AG04449 (cell line): ENCODE results near the gene PVALEF.

Experiments used
- CTCF ChIA-PET: fragments of 350-600 bp; formaldehyde crosslinking; extraction: SDS; loops from one replicate; lab custom pipeline; 2021; ENCODE audit warnings: antibody characterized with exemption; lab: Yijun Ruan, JAX
- POLR2A ChIA-PET: fragments of 400-600, 350-600 bp; formaldehyde crosslinking; extraction: SDS; loops from one replicate; lab custom pipeline; 2020; ENCODE audit warnings: antibody characterized with exemption, inconsistent platforms; lab: Yijun Ruan, JAX
- DNase-seq: peaks from one replicate; pipeline ENCODE4 v3.0.0-alpha.2; 2010; ENCODE audit warnings: low read depth, low spot score
- H3K4me3 ChIP-seq: 2 replicates; pipeline ENCODE4 v1.5.1; 2011; ENCODE audit warnings: low read depth, mild to moderate bottlenecking, control low read depth, low read length
- TF ChIP-seq, protein P1 (sequence below): IDR thresholded peaks from one replicate; pipeline ENCODE4 v1.5.1; 2011; ENCODE audit warnings: mild to moderate bottlenecking, moderate library complexity, low read length, control low read depth, inconsistent platforms; ENCODE audit not compliant: insufficient read depth; ENCODE audit errors: missing control alignments

The PVALEF gene

DNA sequence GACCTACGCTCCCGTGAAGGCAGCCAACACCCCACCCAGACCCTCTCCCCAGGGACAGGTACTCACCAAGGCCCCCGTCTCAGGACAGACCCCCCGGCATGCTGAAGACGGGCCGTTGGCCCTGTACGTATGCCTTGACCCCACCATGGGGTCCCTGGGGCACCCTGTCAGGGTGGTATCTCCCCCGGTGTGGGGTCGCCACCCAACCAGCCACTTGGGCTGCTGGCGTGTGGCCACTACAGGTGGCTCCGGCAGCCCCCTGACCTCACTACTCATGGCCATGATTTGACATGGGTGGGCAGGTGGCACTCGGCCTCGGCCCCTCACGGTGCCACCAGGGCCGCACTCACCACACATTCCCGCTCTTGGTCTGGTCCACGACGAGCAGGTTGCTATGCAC, 40.9 kb upstream of the PVALEF start:
- ChIA-PET POLR2A (no interaction called here), CTCF (no interaction called here)
- no peak for DNase-seq
- no peak overlapping the region for H3K4me3 ChIP-seq
- TF ChIP-seq, protein P1, sequence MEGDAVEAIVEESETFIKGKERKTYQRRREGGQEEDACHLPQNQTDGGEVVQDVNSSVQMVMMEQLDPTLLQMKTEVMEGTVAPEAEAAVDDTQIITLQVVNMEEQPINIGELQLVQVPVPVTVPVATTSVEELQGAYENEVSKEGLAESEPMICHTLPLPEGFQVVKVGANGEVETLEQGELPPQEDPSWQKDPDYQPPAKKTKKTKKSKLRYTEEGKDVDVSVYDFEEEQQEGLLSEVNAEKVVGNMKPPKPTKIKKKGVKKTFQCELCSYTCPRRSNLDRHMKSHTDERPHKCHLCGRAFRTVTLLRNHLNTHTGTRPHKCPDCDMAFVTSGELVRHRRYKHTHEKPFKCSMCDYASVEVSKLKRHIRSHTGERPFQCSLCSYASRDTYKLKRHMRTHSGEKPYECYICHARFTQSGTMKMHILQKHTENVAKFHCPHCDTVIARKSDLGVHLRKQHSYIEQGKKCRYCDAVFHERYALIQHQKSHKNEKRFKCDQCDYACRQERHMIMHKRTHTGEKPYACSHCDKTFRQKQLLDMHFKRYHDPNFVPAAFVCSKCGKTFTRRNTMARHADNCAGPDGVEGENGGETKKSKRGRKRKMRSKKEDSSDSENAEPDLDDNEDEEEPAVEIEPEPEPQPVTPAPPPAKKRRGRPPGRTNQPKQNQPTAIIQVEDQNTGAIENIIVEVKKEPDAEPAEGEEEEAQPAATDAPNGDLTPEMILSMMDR: no peak

DNA sequence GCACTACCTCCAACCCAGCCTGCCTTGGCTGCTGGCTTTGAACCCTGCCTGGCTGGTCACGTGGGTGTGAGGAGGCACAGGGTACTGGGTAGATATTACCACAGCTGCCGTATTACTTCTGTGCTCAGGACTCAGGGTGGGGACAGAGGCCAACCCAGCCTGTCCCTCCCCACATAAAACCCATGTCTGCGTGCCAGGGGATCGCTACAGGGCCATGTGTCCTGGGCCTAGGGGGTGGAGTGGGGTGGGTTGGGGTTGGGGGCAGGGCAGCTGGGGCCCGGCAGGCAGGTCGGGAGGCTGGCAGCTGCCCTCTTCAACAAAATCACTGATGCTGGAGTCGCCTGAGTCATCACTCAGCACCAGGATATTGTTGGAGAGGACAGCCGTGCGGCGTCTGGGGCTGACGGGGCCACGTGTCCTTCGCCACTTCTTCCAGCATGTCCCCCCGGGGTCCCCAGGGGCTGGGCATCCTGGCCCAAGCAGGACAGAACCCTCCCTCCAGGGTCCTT, 39.7 kb upstream of the PVALEF start:
- TF ChIP-seq, protein P1: no peak
- DNase-seq: no peak
- CTCF ChIA-PET: no interaction called here
- no peak overlapping the region for H3K4me3 ChIP-seq
- POLR2A ChIA-PET: no interaction called here

DNA sequence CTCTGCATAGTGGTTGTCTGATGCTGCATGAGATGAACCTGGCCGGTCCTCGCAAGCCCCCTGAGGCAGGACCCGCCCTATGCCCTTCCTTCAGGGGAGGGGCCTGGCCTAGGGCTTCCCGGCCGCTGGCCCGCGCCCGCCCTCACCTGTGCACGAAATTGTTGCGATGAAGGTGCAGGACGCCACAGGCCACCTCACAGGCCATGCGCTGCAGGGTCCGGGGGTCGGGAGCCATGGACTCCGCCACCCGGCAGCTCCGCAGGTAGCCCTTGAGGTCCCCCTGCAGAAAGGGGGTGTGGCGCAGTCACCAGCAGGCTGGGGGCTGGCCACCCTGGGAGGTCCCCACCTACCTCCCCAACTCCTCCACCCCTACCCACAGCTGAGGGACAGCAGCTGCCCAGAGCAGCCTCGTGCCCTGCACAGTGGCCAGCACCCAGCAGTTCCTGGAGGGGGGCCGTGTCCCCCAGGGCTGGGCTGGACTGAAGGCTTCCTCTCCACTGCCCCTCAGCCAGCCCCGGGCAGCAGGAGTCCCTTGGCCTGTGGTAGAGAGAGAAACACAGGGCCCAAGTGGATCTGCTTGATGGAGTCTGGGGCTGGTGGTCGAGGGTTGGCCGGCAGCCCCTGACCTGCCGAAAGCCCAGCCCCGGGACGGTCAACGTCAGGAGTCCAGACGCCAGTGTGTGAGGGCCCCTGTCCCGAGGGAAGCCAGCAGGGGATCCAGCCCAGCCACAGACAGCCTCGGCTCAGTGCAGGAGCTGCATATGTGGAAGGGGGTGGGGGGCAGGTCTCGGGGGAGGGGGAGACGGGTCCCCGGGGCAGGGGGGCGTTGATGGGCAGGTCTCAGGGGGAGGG, 38.8 kb upstream of the PVALEF start:
- ChIA-PET POLR2A (no interaction called here), CTCF (no interaction called here)
- H3K4me3 ChIP-seq: no peak overlapping the region
- DNase-seq: no peak
- TF ChIP-seq, protein P1: no peak

DNA sequence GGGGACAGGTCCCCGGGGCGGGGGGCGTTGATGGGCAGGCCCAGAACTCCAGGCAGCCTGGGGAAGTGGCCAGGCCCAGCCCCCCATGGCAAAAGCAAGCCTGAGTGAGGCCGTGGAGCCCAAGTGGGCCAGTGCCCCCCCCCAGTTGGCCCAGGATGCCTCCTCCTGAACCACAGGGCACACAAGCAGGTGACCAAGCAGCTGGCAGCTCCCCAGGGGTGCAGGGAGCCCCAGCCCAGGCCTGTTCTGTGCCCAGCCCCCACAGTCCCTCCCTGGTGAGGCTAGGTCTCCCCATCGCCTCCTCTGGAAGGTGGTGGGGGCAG, 38.2 kb upstream of the PVALEF start:
- TF ChIP-seq, protein P1: no peak
- ChIA-PET POLR2A (no interaction called here), CTCF (no interaction called here)

DNA sequence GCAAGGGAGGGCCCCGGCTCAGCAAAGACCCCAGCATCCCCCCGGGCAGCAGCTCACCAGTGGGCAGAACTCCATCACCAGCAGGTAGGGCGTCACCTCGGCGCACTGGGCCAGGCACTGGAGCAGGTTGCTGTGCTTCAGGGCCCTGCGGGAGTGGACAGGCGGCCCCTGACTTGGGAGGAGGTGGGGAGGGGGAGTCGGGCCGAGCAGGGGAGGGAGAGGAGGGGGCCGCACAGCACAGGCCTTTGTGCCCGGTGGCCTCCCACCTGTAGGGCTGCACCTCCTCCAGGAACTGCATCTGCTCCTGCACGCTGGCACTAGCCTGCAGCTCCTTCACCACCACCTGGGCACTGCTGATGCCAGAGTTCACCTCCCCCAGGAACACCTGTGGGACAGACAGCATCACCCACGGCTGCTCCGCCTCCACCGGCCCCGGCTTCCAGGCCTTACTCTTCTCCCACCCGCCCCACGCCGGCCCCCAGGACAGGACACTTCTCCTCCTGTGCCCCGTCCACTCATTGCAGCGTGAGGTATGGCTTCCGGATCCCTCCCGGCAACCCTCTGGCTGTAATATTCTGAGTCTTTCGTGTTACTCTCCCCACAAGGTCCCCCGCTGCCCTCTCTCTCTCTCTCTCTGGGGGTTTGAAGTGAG, 37.7 kb upstream of the PVALEF start:
- POLR2A ChIA-PET: no interaction called here
- CTCF ChIA-PET: interaction anchor here (0.9 kb wide), 1 partner anchor 13 kb away, joined by 4 read pairs; no protein-coding TSS in a partner anchor
- H3K4me3 ChIP-seq: no peak overlapping the region
- TF ChIP-seq, protein P1: no peak
- DNase-seq: no peak

More for the DNA sequence above, 38.2 kb upstream of the PVALEF start:
- DNase-seq: no peak
- no peak overlapping the region for H3K4me3 ChIP-seq

DNA sequence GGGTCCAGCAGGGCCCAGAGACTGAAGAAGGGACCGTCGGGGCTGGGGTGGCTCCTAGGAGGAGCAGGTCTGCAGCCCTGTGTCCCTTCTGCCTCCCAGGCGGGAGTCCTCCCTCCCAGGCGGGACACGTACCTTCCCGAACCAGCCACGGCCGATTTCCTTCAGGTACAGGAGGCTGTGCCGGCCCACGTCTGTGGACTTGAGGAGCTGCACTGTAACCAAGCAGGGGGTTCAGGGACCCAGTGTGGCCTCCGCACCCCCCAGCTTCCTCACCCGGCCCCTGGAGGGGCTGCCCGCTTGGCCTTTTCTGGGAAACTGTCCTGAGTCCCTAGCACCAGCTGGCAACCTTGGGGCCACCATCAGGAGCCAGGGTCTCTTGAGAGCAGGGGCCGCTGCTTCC, 37.0 kb upstream of the PVALEF start:
- ChIA-PET POLR2A (no interaction called here), CTCF (interaction anchor here (0.9 kb wide), 1 partner anchor 12 kb away, joined by 4 read pairs; no protein-coding TSS in a partner anchor)
- DNase-seq: no peak

More for the DNA sequence above, 37.0 kb upstream of the PVALEF start:
- TF ChIP-seq, protein P1: no peak
- no peak overlapping the region for H3K4me3 ChIP-seq
